Stimulated activated CD4-positive, alpha-beta T cell treated with anti-CD3 and anti-CD28 coated beads, Interleukin-1b, Interleukin-23, amount 100 ng/mL, for 24 hours (primary cell): ENCODE data around the gene SWI5.
"Not testable (repeated sequence)": the region's sequence is repeated elsewhere in the genome, so short reads cannot be mapped to it uniquely, and the experiment has no call there.

Experiments
- DNase-seq, 4 experiments: peaks; one replicate each; pipeline ENCODE4 v3.0.0-alpha.2; 2020; ENCODE audit warnings: low read depth in 4 of 4, low spot score in 1 of 4

SWI5 gene

DNA sequence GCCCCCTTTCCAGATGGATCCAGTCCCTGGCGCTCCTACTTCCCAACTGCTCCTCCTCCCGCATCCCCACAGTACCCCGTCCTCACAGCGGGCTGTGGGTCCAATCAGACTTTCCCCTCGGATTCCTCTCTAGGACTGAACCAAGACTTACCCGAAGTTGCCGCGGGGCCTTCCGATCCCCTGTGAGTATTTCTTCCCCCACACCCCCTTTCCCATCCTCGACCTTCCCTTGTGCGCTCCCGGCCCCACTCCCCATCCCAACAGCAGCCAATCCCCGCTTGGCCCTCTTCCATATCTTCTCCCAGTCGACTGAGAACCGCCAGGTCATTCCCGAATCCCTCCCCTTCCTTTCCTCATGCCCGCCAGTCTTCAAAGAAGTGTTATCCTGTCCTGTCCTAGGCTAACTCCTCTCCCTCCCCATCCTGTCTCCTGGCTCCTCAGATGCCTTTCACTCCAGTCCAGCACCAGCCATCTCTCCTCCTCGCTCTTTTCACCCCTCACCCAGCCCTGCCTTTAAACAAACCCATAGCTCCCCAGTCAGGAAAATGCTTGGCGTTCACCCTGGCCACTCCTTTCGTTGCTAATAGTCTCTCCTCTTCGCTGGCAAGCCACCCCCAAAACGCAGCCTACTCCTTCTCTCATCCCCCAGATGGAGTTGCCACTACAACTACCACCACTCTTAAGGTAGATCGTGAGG, 646 bp downstream of the SWI5 start:
- DNase-seq: no peak

DNA sequence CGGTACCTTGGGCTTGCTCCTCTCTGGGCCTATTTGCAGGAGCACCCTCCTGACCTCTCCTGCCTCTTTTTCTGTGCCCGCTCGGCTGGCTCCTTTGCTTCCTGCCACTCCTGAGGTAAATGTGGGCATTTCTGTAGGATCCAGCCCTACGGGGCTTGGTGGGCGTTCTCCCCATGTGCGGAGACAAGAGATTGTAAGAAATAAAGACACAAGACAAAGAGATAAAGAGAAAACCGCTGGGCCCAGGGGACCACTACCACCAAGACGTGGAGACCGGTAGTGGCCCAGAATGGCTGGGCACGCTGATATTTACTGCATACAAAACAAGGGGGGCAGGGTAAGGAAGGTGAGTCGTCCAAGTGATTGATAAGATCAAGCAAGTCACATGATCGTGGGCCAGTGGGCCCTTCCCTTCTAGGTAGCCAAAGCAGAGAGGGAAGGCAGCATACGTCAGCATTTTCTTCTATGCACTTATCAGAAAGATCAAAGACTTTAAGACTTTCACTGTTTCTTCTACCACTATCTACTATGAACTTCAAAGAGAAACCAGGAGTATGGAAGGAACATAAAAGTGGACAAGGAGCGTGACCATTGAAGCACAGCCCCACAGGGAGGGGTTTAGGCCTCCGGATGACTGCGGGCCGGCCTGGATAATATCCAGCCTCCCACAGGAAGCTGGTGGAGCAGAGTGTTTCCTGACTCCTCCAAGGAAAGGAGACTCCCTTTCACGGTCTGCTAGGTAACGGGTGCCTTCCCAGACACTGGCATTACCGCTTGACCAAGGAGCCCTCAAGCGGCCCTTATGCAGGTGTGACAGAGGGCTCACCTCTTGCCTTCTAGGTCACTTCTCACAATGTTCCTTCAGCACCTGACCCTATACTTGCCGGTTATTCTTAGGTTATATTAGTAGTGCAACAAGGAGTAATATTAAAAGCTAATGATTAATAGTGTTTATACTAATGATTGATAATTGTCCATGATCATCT, 3.3 kb downstream of the SWI5 start:
- not testable (repeated sequence) for DNase-seq

DNA sequence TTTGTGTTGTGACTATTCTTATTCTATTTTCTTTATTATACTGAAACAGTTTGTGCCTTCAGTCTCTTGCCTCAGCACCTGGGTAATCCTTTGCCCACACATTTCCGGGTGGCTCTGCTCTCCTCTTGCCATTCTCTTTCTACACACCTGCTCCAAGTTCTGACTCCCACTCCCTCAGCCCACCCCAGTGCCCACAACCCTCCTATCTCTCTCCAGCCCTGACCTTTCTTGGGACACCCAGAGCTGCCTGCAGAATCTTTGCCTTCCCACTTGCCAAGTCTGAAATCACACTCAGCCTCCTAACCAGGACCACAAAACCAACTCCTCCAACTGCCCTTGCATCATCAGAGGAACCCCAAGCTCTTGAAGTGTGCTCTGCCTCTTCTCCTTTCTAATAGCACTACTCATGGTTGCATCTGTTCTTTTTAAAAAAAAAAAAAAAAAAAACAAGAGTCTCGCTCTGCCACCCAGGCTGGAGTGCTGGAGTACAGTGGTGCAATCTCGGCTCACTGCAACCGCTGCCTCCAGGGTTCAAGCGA, 4.1 kb downstream of the SWI5 start:
- DNase-seq: no peak

DNA sequence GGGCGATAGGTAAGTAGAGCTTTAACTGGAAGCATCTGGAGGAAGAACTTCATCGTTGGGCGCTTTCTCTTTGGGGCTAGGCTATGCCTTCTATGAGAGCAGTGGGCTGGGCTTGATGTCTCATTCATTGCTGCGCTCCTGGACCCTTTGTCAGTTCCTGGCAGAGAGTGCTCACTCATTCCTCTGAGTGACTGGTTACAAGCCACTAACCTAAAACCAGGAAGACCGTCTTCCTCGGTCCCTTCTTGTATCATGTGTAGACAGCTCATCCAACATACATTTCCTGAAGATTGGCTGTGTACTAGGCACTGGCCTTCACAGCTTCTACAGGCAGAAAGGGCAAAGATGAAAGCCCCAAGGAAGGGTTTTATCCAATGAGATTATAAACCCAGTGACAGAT, 6.4 kb downstream of the SWI5 start:
- no peak for DNase-seq

DNA sequence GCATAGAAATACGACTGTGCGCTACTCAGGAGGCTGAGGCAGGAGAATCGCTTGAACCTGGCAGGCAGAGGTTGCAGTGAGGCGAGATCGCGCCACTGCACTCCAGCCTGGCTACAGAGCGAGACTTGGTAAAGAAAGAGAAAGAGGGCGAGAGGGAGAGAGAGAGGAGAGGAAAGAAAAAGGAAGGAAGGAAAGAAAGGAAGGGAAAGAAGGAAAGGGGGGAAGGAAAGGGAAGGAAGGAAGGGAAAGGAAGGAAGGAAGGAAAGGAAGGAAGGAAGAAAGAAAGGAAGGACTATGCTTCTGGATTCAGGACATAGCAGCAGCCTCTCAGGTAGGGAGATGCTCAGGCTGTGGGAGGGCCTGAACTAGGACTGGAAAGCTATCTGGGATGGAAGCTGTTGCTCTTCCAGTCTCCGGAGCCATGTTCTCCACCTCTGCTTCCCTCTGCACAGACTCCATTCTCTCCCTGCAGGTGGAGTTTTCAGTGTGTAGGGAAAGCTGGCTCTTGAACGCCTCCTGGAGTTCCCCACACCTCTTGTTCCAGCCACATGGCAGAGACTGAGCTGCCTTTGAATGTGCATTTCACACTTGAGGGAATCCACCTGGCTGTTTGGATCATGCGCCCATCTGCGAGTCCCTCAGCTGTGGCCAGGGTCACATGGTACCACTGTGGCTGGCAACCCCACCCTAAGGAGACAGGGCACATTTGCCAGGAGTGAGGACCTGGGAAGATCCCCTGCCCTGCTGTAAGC, 9.1 kb downstream of the SWI5 start:
- no peak for DNase-seq

GRCh38 chr9:128286440-128286839, 10.4 kb downstream of the SWI5 start:
- no peak for DNase-seq

- DNase-seq: no peak
Measured at GRCh38 chr9:128288273-128289004, 12.4 kb downstream of the SWI5 start.

- DNase-seq: no peak
Measured at GRCh38 chr9:128292009-128292408, 15.9 kb downstream of the SWI5 start.

DNA sequence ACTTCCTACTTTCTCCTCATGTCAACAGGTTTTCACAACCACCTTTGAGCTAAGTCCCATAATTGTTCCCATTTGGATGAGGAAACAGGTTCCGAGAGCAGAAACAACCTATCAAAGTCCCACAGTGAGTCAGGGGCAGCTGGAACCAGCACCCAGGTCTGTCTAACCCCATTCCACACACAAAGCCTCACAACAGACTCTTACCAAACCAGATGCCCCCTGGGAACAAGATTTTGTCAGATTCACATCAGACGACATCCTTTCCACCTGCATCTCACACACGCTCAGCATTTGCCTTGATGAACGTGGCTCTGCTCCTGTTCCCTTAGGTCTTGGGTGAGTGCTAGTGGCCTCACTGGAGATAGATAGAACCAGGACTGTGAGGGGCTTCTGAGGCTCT, 17.0 kb downstream of the SWI5 start:
- DNase-seq: no peak

DNA sequence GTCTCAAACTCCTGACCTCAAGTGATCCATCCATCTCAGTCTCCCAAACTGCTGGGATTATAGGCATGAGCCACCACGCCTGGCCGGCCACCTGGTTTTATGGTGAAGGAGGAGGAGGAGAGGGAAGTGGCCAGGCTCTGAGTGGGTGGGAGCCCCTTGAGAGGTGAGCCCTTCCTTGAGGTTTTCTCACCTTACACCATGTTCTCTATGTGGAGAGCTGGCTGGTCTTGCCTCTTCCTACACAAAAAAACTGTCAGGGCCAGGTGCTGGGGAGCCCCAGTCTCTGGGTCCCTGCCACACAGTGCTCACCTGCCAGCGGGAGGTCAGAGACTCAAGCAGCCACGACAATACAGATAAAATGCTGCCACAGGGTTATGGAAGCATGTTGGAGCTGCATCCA, 18.1 kb downstream of the SWI5 start:
- no peak for DNase-seq

DNA sequence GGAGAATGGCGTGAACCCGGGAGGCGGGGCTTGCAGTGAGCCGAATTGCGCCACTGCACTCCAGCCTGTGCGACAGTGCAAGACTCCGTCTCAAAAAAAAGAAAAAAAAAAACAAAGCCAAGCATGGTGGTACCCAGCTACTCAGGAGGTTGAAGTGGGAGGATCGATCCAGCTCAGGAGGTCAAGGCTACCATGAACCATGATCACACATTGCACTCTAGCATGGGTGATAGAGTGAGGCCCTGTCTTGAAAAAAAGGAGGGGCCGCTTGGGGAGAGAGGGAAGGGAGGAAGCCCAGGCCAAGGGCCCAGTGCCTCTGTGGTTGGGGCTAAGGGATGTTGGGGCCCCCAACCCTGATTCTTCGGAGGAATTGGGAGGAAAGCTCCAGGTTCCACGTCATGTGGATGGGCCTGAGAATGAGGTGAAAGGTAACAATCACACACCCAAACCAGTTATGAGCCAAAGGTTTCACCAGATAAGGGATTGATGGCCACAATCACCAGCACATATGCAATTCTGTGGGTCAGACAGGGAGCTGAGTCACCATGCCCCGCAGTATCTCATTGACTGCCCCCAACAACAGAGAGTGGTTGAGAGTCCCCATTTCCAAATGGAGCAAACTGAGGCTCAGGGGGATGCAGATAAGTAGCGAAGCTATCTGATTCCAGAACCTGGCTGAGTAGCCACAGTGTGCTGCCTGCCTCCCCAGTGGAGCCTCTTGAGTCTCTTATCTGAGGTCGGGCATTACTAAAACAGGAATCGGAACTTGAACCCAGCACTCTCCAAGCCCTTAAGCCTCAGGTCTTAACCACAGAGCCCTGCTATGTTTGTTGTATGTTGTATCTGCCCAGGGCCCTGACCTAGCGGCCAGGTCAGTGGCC, 20.5 kb downstream of the SWI5 start:
- no peak for DNase-seq

DNA sequence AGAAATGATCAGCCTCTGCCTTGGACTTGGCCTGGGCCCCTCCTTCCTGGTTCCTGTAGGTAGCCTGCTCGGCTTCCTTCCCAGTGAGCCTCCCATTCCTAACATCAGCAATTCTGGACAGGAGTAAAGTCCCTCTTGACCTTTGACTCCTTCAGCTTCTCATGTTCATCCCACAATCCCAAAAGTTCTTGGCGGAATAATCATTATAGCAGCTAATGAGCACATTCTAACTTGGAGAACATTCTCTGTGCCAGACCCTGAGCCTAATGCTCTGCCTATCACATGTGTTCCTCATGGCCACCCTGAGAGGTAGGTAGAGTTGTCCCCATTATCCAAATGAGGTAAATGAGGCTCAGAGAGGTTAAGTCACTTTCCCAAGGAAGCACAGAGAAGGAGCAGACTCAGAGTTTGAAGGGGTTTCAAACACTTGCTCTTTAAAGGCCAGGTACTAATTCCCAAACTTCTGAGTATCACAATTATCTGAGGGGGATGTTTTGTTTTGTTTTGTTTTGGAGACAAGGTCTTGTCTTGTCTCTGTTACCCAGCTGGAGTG, 21.2 kb downstream of the SWI5 start:
- no peak for DNase-seq

GRCh38 chr9:128298535-128299482, 22.7 kb downstream of the SWI5 start:
- DNase-seq: no peak

GRCh38 chr9:128304136-128304970, 28.3 kb downstream of the SWI5 start:
- DNase-seq: no peak

- no peak for DNase-seq
Measured at GRCh38 chr9:128304971-128305288, 28.9 kb downstream of the SWI5 start.

DNA sequence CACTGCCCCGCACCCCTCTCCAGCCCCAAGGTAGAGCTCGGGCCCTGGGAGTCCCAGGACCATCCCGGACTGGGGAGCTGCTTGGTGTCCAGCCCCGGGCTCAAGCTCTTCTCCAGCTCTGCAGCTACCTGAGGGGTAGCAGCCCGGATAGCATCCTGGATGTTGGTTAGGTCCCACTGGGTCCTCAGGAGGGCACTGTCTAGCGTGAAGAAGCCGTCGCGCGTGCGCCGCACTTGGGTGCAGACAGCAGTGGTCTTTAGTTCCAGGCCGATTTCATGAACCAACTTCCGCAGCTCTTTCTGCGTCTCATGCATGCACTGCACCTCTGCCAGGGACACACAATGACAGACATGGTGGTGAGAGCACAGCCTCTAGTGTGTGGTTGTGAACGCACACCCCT, 33.5 kb downstream of the SWI5 start:
- no peak for DNase-seq

- no peak for DNase-seq
Measured at GRCh38 chr9:128310461-128310860, 34.4 kb downstream of the SWI5 start.

- no peak for DNase-seq
Measured at GRCh38 chr9:128314697-128315096, 38.6 kb downstream of the SWI5 start.
